Keratinocyte (primary cell): Measurements from ENCODE around the gene DSG4. TPM values are rescaled to one million over a fixed set of nuclear protein-coding genes. Genes with fewer than 3 reads are reported as not detected.

ENCODE experiments used
- DNase-seq: peaks from one replicate; pipeline ENCODE4 v3.0.0-alpha.2; 2011; ENCODE audit warnings: low read depth, missing footprints, low spot score
- FAIRE-seq: peaks from 2 replicates; lab custom pipeline; 2011; peaks lifted over from hg19 to GRCh38; lab: Jason Lieb, UNC
- H2AFZ ChIP-seq: 2 replicates; pipeline ENCODE4 v1.6.0; 2012; ENCODE audit warnings: low read length, control low read depth, inconsistent platforms; ENCODE audit not compliant: control insufficient read depth
- H3K27ac ChIP-seq: 2 replicates; pipeline ENCODE4 v1.5.1; 2011; ENCODE audit warnings: low read length; ENCODE audit not compliant: control insufficient read depth, insufficient read depth
- H3K27me3 ChIP-seq: 3 replicates; pipeline ENCODE4 v1.6.0; 2011; ENCODE audit warnings: low read length; ENCODE audit not compliant: control insufficient read depth, insufficient read depth; ENCODE audit errors: extremely low read depth
- H3K36me3 ChIP-seq, 2 experiments: 2 replicates in 1 of 2; 3 replicates in 1 of 2; pipeline ENCODE4 v1.5.1; 2011; ENCODE audit warnings: low read length in 2 of 2, mild to moderate bottlenecking in 1 of 2; ENCODE audit not compliant: control insufficient read depth in 2 of 2, insufficient read depth in 2 of 2; ENCODE audit errors: extremely low read depth in 1 of 2
- H3K4me1 ChIP-seq: 3 replicates; pipeline ENCODE4 v1.5.1; 2011; ENCODE audit warnings: low read length; ENCODE audit not compliant: control insufficient read depth, insufficient read depth; ENCODE audit errors: extremely low read depth
- H3K4me2 ChIP-seq: 3 replicates; pipeline ENCODE4 v1.6.0; 2011; ENCODE audit warnings: low read depth, low read length; ENCODE audit not compliant: control insufficient read depth, insufficient read depth; ENCODE audit errors: extremely low read depth
- H3K4me3 ChIP-seq, 3 experiments: fragments of 200-600 bp in 1 of 3; sonication (generic) in 1 of 3; 2 replicates in 2 of 3; 3 replicates in 1 of 3; pipeline ENCODE4 v1.5.1; 2011 to 2016; ENCODE audit warnings: low read length in 3 of 3, mild to moderate bottlenecking in 3 of 3, control low read depth in 2 of 3, inconsistent platforms in 1 of 3, low read depth in 1 of 3, mixed read lengths in 1 of 3, mixed run types in 1 of 3, moderate library complexity in 1 of 3; ENCODE audit not compliant: control insufficient read depth in 2 of 3, insufficient read depth in 2 of 3; ENCODE audit errors: extremely low read depth in 1 of 3
- H3K79me2 ChIP-seq: 2 replicates; pipeline ENCODE4 v1.6.0; 2012; ENCODE audit warnings: low read length; ENCODE audit not compliant: control insufficient read depth, insufficient read depth
- H3K9ac ChIP-seq: 3 replicates; pipeline ENCODE4 v1.6.0; 2011; ENCODE audit warnings: low read length; ENCODE audit not compliant: control insufficient read depth, insufficient read depth; ENCODE audit errors: extremely low read depth
- H3K9me1 ChIP-seq: 3 replicates; pipeline ENCODE4 v1.6.0; 2011; ENCODE audit warnings: low read length; ENCODE audit not compliant: control insufficient read depth, insufficient read depth; ENCODE audit errors: extremely low read depth
- H3K9me3 ChIP-seq: 2 replicates; pipeline ENCODE4 v1.5.1; 2012; ENCODE audit warnings: low read depth, low read length; ENCODE audit not compliant: control insufficient read depth
- H4K20me1 ChIP-seq: 3 replicates; pipeline ENCODE4 v1.6.0; 2011; ENCODE audit warnings: low read length; ENCODE audit not compliant: control insufficient read depth, insufficient read depth; ENCODE audit errors: extremely low read depth
- EZH2 ChIP-seq: IDR thresholded peaks from one replicate; pipeline ENCODE4 v1.6.1; 2012; ENCODE audit warnings: inconsistent platforms, mild to moderate bottlenecking, low read length, moderate library complexity
- dilution Hi-C: fragments of 300-500 bp; cut with MboI; formaldehyde crosslinking; loops from one replicate; pipeline ENCODE4 v1.7.0; 2020; ENCODE audit warnings: low sequenced_read_pairs; ENCODE audit not compliant: extremely low pct_ligation_motif_present
- polyA plus RNA-seq, 5 experiments: library from polyadenylated mRNA; depleted of rRNA in 3 of 5; stranded (reverse) in 3 of 5; stranded (forward) in 1 of 5; unstranded in 1 of 5; fragments of >200 nt; gene quantifications; 1 replicate in 1 of 5; 2 replicates in 3 of 5; 3 replicates in 1 of 5; pipeline versions ENCODE4 v1.2.1 to v1.2.3, GENCODE V29; 2011 to 2012; ENCODE audit warnings: missing spikeins in 2 of 5, low read depth in 1 of 5, low replicate concordance in 1 of 5
- TF ChIP-seq, protein P1 (sequence below), 3 experiments: IDR thresholded peaks in 1 of 3; conservative IDR thresholded peaks in 1 of 3; optimal IDR thresholded peaks in 1 of 3; 2 replicates in 2 of 3; 3 replicates in 1 of 3; pipeline versions ENCODE3 to v1.5.1; 2011; ENCODE audit warnings: low read length in 3 of 3, mild to moderate bottlenecking in 3 of 3, moderate library complexity in 2 of 3, control low read depth in 1 of 3, inconsistent platforms in 1 of 3; ENCODE audit not compliant: insufficient read depth in 2 of 3; ENCODE audit errors: extremely low read depth in 1 of 3

The DSG4 gene
- polyA plus RNA-seq, 1 donor (not counting 4 experiments of a cell fraction or from before 2014, with no cell fraction given): 0.18 TPM

DNA sequence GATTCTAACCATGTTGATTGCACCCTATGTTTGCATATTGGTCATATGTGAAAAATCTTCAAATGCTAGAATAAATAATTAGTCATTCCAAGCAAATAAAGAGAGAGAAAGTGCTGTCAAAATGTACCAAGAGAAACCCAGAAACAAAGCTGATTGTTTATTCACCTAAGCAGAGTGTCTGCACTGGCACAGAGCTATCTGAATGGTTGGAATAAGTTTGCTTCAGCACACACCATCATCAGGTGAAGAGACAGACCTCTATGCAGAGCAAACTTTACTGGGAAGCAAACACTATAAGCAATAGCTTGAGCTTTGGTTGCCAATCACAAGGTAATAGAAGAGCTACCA is 25.4 kb downstream of the DSG4 start:
- TF ChIP-seq, protein P1, sequence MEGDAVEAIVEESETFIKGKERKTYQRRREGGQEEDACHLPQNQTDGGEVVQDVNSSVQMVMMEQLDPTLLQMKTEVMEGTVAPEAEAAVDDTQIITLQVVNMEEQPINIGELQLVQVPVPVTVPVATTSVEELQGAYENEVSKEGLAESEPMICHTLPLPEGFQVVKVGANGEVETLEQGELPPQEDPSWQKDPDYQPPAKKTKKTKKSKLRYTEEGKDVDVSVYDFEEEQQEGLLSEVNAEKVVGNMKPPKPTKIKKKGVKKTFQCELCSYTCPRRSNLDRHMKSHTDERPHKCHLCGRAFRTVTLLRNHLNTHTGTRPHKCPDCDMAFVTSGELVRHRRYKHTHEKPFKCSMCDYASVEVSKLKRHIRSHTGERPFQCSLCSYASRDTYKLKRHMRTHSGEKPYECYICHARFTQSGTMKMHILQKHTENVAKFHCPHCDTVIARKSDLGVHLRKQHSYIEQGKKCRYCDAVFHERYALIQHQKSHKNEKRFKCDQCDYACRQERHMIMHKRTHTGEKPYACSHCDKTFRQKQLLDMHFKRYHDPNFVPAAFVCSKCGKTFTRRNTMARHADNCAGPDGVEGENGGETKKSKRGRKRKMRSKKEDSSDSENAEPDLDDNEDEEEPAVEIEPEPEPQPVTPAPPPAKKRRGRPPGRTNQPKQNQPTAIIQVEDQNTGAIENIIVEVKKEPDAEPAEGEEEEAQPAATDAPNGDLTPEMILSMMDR (optimal IDR thresholded peaks at IDR 0.05 in 1 of 3, IDR thresholded peaks at IDR 0.05 in 1 of 3, conservative IDR thresholded peaks at IDR 0.05 in 1 of 3; ENCODE audit: extremely low read depth in 1 of 3, insufficient read depth in 2 of 3, low read length in 3 of 3): no peak
- no peak for TF ChIP-seq EZH2
- Histone ChIP-seq H3K79me2 (no peaks in the 10 kb centered on the region), H3K27me3 (no peaks in the 10 kb centered on the region), H2AFZ (no peak overlapping the region), H3K9ac (no peak overlapping the region), H3K4me1 (no peaks in the 10 kb centered on the region), H3K27ac (no peak overlapping the region), H3K4me3 (no peak overlapping the region), H3K4me2 (no peak overlapping the region), H3K36me3 (no peaks in the 10 kb centered on the region), H3K9me1 (no peaks in the 10 kb centered on the region), H3K9me3 (no peaks in the 10 kb centered on the region), H4K20me1 (no peaks in the 10 kb centered on the region)
- dilution Hi-C loops: no loop called here
- DNase-seq (no peak), FAIRE-seq (no peak)

GRCh38 chr18:31403409-31403808 is 26.8 kb downstream of the DSG4 start:
- Histone ChIP-seq H3K4me3 (no peak overlapping the region), H3K27ac (no peak overlapping the region), H3K4me2 (no peak overlapping the region), H3K9ac (no peak overlapping the region), H3K9me1 (no peaks in the 10 kb centered on the region), H2AFZ (no peak overlapping the region), H4K20me1 (no peaks in the 10 kb centered on the region), H3K79me2 (no peaks in the 10 kb centered on the region), H3K9me3 (no peaks in the 10 kb centered on the region), H3K27me3 (no peaks in the 10 kb centered on the region), H3K4me1 (peaks cover 3% of the 10 kb centered on the region), H3K36me3 (no peaks in the 10 kb centered on the region)
- no peak for TF ChIP-seq EZH2
- TF ChIP-seq, protein P1 (optimal IDR thresholded peaks at IDR 0.05 in 1 of 3, IDR thresholded peaks at IDR 0.05 in 1 of 3, conservative IDR thresholded peaks at IDR 0.05 in 1 of 3; ENCODE audit: extremely low read depth in 1 of 3, insufficient read depth in 2 of 3, low read length in 3 of 3): no peak
- dilution Hi-C loops: no loop called here
- DNase-seq (no peak), FAIRE-seq (no peak)
